Osteoblast (primary cell): ENCODE measurements around the gene INO80. TPM values are rescaled to one million over a fixed set of nuclear protein-coding genes. Genes with fewer than 3 reads are reported as not detected.
A peak's percentile ranks its signal among the peaks of the same experiment; 100 is the strongest.

Source experiments
- DNase-seq: peaks from one replicate; pipeline ENCODE4 v3.0.0; 2011; ENCODE audit warnings: low spot score, mixed read lengths; ENCODE audit not compliant: insufficient read length; ENCODE audit errors: missing footprints
- H2AFZ ChIP-seq: 2 replicates; pipeline ENCODE4 v1.6.0; 2011; ENCODE audit warnings: mild to moderate bottlenecking, low read length
- H3K27ac ChIP-seq: 2 replicates; pipeline ENCODE4 v1.5.1; 2011; ENCODE audit warnings: mild to moderate bottlenecking, low read depth, low read length, moderate library complexity
- H3K27me3 ChIP-seq: 2 replicates; pipeline ENCODE4 v1.6.0; 2012; ENCODE audit warnings: mild to moderate bottlenecking, control low read depth, inconsistent platforms, low read length, moderate library complexity; ENCODE audit not compliant: insufficient read depth
- H3K36me3 ChIP-seq: 2 replicates; pipeline ENCODE4 v1.5.1; 2011; ENCODE audit warnings: mild to moderate bottlenecking, low read length, control low read depth, moderate library complexity; ENCODE audit not compliant: insufficient read depth
- H3K4me1 ChIP-seq: 2 replicates; pipeline ENCODE4 v1.5.1; 2011; ENCODE audit warnings: mild to moderate bottlenecking, low read length, control low read depth, moderate library complexity; ENCODE audit not compliant: insufficient read depth
- H3K4me2 ChIP-seq: 2 replicates; pipeline ENCODE4 v1.6.0; 2011; ENCODE audit warnings: mild to moderate bottlenecking, low read length; ENCODE audit not compliant: insufficient read depth
- H3K4me3 ChIP-seq: fragments of 200-600 bp; sonication (generic); 3 replicates; pipeline ENCODE4 v1.5.1; 2012; ENCODE audit warnings: mild to moderate bottlenecking, low read length, inconsistent platforms; ENCODE audit not compliant: insufficient read depth
- H3K79me2 ChIP-seq: 2 replicates; pipeline ENCODE4 v1.6.0; 2012; ENCODE audit warnings: mild to moderate bottlenecking, low read length, control low read depth, inconsistent platforms; ENCODE audit not compliant: insufficient read depth
- H3K9me3 ChIP-seq: 2 replicates; pipeline ENCODE4 v1.5.1; 2011; ENCODE audit warnings: low read depth, low read length, control low read depth
- H4K20me1 ChIP-seq: 2 replicates; pipeline ENCODE4 v1.6.0; 2012; ENCODE audit warnings: mild to moderate bottlenecking, low read length, control low read depth; ENCODE audit not compliant: insufficient read depth
- CTCF ChIP-seq: IDR thresholded peaks from 2 replicates; pipeline ENCODE4 v1.5.1; 2011; ENCODE audit warnings: mild to moderate bottlenecking, low read depth, low read length, moderate library complexity; ENCODE audit errors: extremely low read depth
- total RNA-seq: library from RNA; depleted of rRNA; stranded (reverse); fragments of >200 nt; gene quantifications from 2 replicates; pipeline ENCODE4 v1.2.3, GENCODE V29; 2012

The INO80 gene
- total RNA-seq, 1 donor = 23.5 TPM

DNA sequence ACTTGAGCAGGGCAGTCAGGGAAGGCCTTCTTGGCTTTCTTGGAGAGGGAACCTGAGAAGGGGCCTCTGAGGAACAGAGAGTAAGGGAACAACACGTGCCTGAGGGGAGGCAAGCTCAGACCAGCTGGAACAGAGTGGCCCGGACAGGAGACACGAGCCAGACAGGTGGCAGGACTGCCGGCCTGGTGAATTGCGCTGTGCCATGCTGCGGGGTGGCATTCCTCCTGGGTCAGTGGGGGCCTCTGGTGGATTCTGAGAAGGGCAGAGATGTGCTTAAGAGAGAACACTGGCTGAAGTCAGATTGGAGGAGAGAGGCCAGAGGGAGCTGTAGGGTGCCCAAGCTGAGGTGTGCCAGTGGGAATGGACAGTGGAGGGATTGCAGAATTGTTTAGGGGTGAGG is 157.9 kb downstream of the INO80 start:
- H4K20me1 ChIP-seq = no peaks in the 10 kb centered on the region
- H2AFZ ChIP-seq = no peak overlapping the region
- H3K9me3 ChIP-seq = no peaks in the 10 kb centered on the region
- H3K4me3 ChIP-seq = no peak overlapping the region
- H3K4me1 ChIP-seq = peaks cover 7% of the 10 kb centered on the region
- H3K27me3 ChIP-seq = no peaks in the 10 kb centered on the region
- no peak for TF ChIP-seq CTCF
- no peak for DNase-seq
- H3K4me2 ChIP-seq = no peak overlapping the region
- H3K36me3 ChIP-seq = peaks cover 6% of the 10 kb centered on the region
- peaks cover 11% of the 10 kb centered on the region for H3K79me2 ChIP-seq
- H3K27ac ChIP-seq = no peak overlapping the region

GRCh38 chr15:40957581-40958051 is 158.5 kb downstream of the INO80 start:
- Histone ChIP-seq H3K27me3 (no peaks in the 10 kb centered on the region), H3K79me2 (peaks cover 11% of the 10 kb centered on the region), H3K4me1 (peaks cover 8% of the 10 kb centered on the region), H3K9me3 (no peaks in the 10 kb centered on the region), H4K20me1 (no peaks in the 10 kb centered on the region), H3K4me3 (no peak overlapping the region), H3K36me3 (peaks cover 6% of the 10 kb centered on the region), H3K27ac (no peak overlapping the region), H2AFZ (no peak overlapping the region), H3K4me2 (no peak overlapping the region)
- no peak for TF ChIP-seq CTCF
- DNase-seq = peak; percentile 79

- DNase-seq = peak; percentile 5
- H3K4me2 ChIP-seq = no peak overlapping the region
- H2AFZ ChIP-seq = no peak overlapping the region
- peaks cover 6% of the 10 kb centered on the region for H3K36me3 ChIP-seq
- H3K27me3 ChIP-seq = no peaks in the 10 kb centered on the region
- peaks cover 11% of the 10 kb centered on the region for H3K79me2 ChIP-seq
- H4K20me1 ChIP-seq = no peaks in the 10 kb centered on the region
- no peak for TF ChIP-seq CTCF
- H3K4me3 ChIP-seq = no peak overlapping the region
- H3K4me1 ChIP-seq = peaks cover 12% of the 10 kb centered on the region
- H3K27ac ChIP-seq = no peak overlapping the region
- no peaks in the 10 kb centered on the region for H3K9me3 ChIP-seq
These were observed 159.0 kb downstream of the INO80 start for GRCh38 chr15:40957041-40957555.

DNA sequence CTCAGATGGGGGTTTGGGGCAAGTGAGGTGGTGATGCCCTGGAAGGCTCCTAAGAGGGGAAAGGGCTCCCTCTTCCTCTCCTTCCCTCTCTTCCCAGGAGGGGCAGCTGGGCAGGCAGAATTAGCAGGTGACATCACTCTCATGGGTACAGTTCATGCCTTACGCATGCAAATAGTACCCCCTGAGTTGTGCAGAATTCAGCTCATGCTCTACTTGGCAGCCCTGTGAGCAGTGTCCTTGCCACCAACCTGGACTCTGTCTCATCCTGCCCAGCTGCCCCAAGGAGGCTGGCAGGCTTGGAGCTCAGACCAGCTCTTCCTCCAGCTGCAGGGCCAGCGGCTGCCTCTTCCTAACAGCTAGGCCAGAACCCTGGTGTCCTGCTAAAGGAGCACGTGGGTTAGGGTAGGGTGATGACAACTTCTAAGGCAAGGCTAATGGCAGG is 159.5 kb downstream of the INO80 start:
- H3K79me2 ChIP-seq = peaks cover 11% of the 10 kb centered on the region
- H3K27ac ChIP-seq = no peak overlapping the region
- no peak overlapping the region for H2AFZ ChIP-seq
- H3K4me2 ChIP-seq = no peak overlapping the region
- no peaks in the 10 kb centered on the region for H4K20me1 ChIP-seq
- no peaks in the 10 kb centered on the region for H3K9me3 ChIP-seq
- DNase-seq = peak; percentile 52
- no peak for TF ChIP-seq CTCF
- H3K4me3 ChIP-seq = no peak overlapping the region
- peaks cover 6% of the 10 kb centered on the region for H3K36me3 ChIP-seq
- peaks cover 12% of the 10 kb centered on the region for H3K4me1 ChIP-seq
- no peaks in the 10 kb centered on the region for H3K27me3 ChIP-seq
